BE2C (cell line): ENCODE measurements around the gene PCGF2.
A peak's percentile ranks its signal among the peaks of the same experiment; 100 is the strongest.

Experiments
- DNase-seq: peaks from one replicate; pipeline ENCODE4 v3.0.0-alpha.2; 2020
- H3K27me3 ChIP-seq: fragments of 250-450 bp; sonication (Bioruptor Pico); 2 replicates; pipeline ENCODE4 v1.5.1; 2020; ENCODE audit warnings: mild to moderate bottlenecking
- H3K36me3 ChIP-seq: fragments of 250-450 bp; sonication (Bioruptor Pico); 2 replicates; pipeline ENCODE4 v1.5.1; 2020; ENCODE audit warnings: mild to moderate bottlenecking
- H3K4me1 ChIP-seq: fragments of 250-450 bp; sonication (Bioruptor Pico); 2 replicates; pipeline ENCODE4 v1.5.1; 2020
- H3K4me3 ChIP-seq: 2 replicates; pipeline ENCODE4 v1.5.1; 2011; ENCODE audit warnings: low read depth, low read length
- H3K9me3 ChIP-seq: fragments of 250-450 bp; sonication (Bioruptor Pico); 2 replicates; pipeline ENCODE4 v1.5.1; 2020
- CTCF ChIP-seq: IDR thresholded peaks from 2 replicates; pipeline ENCODE4 v1.5.1; 2012; ENCODE audit warnings: mild to moderate bottlenecking, low read depth, low read length

The PCGF2 gene

GRCh38 chr17:38704606-38705522 lies 43.3 kb downstream of the PCGF2 start, which contains the start of gene MLLT6:
Gene MLLT6, plus strand, starts transcription at chr17:38705273. Its CDS starts 360 bp downstream, at chr17:38705633.
- TF ChIP-seq CTCF = no peak
- Histone ChIP-seq H3K4me1 (peaks cover 12% of the 10 kb centered on the region), H3K9me3 (no peaks in the 10 kb centered on the region; the same call in 1 of the 2 replicates), H3K36me3 (peaks cover 17% of the 10 kb centered on the region), H3K4me3 (peak within 1 kb of the TSS; percentile 87), H3K27me3 (no peaks in the 10 kb centered on the region)
- DNase-seq = peak; percentile 85

GRCh38 chr17:38703742-38704605 lies 44.2 kb downstream of the PCGF2 start:
- H3K27me3 ChIP-seq = no peaks in the 10 kb centered on the region

GRCh38 chr17:38702916-38703741 lies 45.0 kb downstream of the PCGF2 start:
- TF ChIP-seq CTCF = no peak
- peaks cover 12% of the 10 kb centered on the region for H3K4me1 ChIP-seq
- peak overlapping the region; percentile 73 for H3K4me3 ChIP-seq
- H3K36me3 ChIP-seq = peaks cover 5% of the 10 kb centered on the region
- no peaks in the 10 kb centered on the region for H3K27me3 ChIP-seq
- H3K9me3 ChIP-seq = no peaks in the 10 kb centered on the region; the same call in 1 of the 2 replicates
- no peak for DNase-seq

More at GRCh38 chr17:38703742-38704605, 44.2 kb downstream of the PCGF2 start:
- no peak for TF ChIP-seq CTCF
- peak; percentile 67 for DNase-seq
- Histone ChIP-seq H3K4me1 (peaks cover 12% of the 10 kb centered on the region), H3K9me3 (no peaks in the 10 kb centered on the region; the same call in 1 of the 2 replicates), H3K4me3 (peak overlapping the region; percentile 70), H3K36me3 (peaks cover 8% of the 10 kb centered on the region)

GRCh38 chr17:38702166-38702915 lies 45.8 kb downstream of the PCGF2 start:
- no peaks in the 10 kb centered on the region; the same call in 1 of the 2 replicates for H3K36me3 ChIP-seq
- TF ChIP-seq CTCF = no peak
- no peaks in the 10 kb centered on the region for H3K27me3 ChIP-seq
- peak overlapping the region; percentile 73 for H3K4me3 ChIP-seq
- H3K9me3 ChIP-seq = no peaks in the 10 kb centered on the region; the same call in 1 of the 2 replicates
- DNase-seq = peak; percentile 91
- peaks cover 12% of the 10 kb centered on the region for H3K4me1 ChIP-seq
